Measurements from ENCODE around the gene TLN1.

Gene TLN1

DNA sequence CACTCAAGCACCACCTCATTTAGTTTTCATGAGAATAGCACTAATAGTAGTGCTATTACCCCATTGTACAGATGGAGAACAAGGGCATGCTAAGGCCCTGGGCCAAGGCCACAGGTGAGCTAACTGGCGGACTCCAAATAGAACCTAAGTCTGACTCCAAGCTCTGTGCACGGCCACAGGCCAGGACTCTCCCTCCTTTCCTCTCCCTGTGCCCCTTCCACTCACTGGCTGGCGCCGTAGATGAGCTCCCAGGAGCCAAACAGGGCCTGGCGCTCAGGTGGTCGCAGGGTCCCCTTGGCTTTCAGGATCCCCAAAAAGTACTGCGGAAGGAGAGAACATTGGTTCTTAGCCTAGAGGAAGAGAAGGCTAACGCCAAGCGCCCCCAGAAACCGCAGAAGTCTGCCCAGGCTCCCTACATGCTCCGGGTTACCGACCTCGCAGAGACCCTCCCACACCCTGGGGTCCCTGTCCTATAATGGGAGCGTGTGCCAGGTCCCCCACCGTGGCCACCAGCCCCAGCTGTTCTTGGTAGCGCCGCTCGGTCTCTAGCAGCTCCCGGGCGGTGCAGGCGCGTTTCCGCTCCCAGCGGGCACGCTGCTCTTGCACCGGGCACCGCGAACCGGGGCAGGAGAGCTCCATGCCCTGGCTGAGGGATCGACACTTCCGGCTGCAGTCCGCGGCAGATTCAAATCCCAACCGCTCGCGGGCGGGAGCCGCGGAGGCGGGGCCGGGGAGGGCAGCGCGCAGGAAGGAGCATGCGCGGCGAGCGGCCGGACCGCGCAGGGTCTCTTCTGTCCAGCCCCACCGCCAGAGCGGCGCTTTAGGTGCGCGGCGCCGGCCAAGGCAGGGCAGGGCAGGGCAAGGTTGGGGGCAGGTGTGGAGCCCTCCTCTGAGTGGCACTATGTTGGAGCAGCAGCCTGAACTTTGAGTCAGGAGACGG lies 67.2 kb downstream of the TLN1 start, which contains the start of gene ARHGEF39:
Gene ARHGEF39 (minus strand): TSS at position 665 of the 940 bp plus-strand sequence. CDS start 26 bp downstream, at position 639.
- DNase-seq (ENCODE audit: low spot score): peak; percentile 53

DNA sequence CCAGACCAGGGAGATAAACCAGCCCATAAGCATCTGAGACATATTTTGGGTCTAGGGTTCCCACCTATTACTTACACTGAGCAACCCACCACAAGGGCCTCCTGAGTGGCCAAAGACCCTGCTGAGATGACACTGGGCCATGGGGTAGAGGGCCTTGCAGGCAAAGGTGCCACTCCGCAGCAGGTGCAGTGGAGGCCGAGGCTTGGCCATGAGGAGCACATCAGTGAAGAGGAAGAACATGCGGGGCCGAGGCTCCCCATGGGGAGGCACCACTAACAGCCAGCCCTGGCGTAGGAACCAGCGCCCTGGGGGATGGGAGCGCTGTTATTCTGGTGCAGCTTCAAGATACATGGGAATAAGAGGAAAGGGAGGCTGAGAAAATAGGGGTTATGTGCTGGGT lies 69.6 kb downstream of the TLN1 start:
- DNase-seq (ENCODE audit: low spot score): no peak

DNA sequence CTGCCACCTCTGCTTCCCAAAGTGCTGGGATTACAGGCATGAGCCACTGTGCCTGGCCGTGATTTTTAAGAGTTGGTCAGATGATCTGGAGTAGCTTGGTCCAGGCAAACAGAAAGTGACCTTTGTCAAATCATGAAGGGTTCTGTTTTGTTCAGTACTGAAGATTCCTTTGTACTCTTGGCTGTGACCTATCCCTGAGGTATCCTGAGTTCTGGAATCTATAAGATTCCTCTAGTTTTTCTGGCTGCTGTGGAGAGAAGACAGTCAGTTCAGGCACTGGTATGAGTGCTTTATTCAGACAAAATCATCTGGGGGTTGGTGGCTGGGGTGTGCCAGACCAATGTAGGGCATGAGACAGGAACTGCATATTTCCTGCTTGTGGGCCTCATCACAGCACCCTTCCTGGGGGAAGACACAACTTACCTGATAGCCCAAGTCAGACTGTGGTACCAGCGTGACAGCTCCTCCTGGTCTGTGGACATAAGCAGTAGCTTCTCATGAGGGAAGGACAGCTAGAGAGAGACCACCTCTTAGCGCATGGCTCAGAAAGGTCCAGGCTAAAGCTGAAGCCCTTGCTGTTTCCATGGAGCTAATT lies 70.1 kb downstream of the TLN1 start:
- peak; percentile 60 for DNase-seq (ENCODE audit: low spot score)

DNA sequence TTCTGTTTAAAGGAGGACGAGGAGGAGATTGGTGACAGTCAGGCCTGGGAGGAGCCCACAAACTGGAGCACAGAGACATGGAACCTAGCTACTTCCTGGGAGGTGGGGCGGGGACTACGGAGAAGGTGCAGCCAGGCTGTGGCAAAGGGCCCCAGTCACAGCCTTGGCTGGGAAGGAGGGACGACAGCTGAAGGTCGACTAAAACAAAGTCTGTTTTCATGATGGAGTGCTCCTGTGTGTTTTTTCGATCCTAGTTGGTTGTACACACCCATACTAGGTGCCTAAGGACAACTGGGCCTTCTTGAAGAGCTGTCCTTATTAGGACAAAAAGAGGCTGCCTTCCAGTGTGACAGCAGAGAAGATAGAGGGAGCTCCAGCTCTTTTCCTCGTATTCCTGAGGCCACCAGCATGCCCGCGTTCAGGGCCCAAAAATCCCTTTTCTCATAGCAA lies 71.0 kb downstream of the TLN1 start:
- no peak for DNase-seq (ENCODE audit: low spot score)

DNA sequence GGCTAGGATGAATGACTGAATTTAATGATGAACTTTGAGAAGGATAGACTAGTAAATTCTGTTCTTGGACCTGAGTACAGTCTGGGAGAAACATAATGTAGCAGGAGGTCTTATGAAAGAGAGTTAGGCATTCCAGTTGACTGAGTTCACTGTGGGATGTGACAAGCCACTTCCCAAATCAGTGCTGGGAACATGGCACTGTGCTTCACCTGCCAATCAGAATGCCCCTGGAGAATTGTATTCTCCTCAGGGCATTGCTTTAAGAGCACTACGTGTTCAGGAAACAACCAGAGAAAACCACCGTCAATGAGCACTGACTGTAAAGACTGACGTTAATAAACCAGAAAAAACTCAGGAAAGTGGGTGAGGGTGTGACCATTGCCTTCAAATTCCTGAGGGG lies 72.7 kb downstream of the TLN1 start:
- no peak for DNase-seq (ENCODE audit: low spot score)

DNA sequence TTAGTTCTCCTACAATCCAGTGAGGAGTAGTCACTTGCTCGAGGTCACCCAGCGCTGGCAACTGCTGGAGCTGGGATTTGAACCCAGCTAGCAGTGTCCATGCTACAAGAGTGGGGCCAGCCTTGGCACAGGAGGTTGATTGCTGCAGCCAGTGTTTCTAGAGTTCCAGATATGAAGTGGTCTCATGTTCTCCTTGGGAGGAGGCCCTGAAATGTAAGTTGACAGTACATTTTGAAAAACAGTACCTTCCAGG lies 73.1 kb downstream of the TLN1 start:
- DNase-seq (ENCODE audit: low spot score): no peak

DNA sequence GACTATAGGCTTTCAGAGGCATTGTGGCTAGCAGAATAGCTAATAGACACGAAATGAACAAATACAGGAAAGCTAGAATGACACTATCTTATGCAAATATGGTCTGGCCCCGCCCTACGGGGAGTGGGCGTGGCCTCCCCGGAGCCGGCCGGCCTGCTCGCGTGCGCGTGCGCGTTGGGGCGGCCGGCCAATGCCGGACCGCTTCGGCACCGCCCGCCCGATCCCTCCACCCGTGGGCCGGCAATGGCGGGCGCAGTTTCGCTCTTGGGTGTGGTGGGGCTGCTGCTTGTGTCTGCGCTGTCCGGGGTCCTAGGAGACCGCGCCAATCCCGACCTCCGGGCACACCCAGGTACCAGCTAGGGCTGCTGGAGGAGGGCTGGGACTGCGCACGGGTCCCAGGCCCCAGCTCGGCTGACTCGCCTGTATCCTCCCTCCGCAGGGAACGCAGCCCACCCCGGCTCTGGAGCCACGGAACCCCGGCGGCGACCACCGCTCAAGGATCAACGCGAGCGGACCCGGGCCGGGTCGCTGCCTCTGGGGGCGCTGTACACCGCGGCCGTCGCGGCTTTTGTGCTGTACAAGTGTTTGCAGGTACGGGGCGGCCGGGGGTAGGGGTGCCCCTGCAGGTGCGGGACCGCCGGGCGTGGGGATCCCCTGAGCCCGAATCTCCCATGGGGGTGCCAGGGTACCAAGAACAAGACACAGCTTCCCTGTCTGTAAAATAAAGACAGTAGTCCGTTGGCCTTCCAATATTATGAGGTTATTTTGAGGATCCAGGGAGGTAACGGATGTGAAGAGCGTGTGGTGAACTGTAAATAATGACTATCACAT lies 73.6 kb downstream of the TLN1 start, which contains the start of gene CCDC107:
Gene CCDC107 (plus strand): TSS at position 156 of the 831 bp plus-strand sequence. CDS start 88 bp downstream, at position 244.
- DNase-seq (ENCODE audit: low spot score): peak; percentile 76

DNA sequence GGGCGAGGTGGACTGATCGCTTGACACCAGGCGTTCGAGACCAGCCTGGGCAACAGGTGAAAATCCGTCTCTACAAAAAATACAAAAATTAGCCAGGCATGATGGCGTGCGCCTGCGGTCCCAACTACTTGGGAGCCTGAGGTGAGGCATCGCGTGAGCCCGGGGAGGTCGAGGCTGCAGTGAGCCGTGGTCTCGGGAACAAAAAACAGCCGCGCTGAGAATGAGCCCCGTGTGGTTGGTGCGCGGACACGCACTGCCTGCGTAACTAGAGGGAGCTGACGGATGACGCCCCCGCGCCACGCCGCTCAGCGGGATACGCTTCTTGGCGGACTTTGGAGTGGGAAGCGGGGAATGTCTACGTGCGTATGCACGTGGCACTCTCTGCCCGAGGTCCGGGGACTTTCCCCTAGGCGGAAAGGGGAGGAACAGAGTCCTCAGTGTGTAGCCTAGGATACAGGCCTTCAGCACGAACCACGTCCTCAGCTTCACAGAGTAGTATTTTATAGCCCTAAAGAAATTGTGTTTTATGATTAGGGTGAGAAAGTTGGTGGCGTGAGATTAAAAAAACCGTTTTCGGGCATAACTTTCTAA lies 74.4 kb downstream of the TLN1 start, which contains the start of gene RMRP:
Gene RMRP (minus strand): TSS at position 474 of the 591 bp plus-strand sequence.
- peak; percentile 91 for DNase-seq (ENCODE audit: low spot score)

DNA sequence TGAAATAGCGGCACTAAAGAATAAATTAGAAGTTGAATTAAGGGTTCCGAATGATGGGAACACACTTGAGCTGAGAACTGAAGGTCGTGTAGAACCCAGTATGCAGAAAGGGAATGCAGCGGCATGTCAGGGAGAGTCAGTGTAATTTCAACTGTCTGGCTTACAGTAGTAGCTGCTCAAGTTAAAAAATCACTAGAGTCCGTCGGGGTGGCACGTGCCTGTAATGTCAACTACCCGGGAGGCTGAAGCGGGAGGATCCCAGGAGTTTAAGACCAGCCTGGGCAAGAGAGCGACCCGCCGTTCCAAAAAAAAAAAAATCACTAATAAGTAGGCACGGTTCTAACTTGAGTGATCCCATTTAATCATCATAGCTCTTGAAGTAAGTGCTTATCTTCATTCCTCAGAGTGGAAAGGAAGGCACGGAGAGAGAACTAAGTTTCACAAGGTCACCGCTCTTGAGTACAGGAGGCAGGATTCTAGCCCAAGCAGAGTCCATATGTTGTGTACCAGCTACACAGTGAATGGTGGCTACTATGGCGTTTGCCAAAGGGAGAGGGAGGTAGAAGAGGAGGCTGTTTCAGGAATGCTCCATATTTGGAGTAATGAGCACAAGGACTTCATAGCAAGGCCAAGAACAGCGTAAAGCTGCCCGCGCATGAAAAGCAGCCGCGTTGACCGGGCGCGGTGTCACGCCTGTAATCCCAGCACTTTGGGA lies 75.0 kb downstream of the TLN1 start:
- DNase-seq (ENCODE audit: low spot score): no peak

DNA sequence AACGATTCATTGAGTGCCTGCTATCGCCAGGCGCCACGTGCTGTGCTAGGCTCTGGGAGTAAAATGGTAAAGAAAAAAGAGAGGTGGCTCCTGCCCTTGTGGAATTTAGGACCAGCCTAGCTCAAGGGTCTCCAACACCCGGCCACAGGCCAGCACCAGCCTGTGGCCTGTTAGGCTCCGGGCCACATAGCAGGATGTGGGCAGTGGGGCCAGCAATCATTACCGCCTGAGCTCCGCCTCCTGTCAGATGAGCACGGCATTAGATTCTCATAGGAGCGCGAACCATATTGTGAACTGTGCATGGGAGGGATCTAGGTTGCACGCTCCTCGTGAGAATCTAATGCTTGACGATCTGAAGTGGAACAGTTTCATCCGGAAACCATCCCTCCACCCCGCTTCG lies 75.6 kb downstream of the TLN1 start:
- no peak for DNase-seq (ENCODE audit: low spot score)

DNA sequence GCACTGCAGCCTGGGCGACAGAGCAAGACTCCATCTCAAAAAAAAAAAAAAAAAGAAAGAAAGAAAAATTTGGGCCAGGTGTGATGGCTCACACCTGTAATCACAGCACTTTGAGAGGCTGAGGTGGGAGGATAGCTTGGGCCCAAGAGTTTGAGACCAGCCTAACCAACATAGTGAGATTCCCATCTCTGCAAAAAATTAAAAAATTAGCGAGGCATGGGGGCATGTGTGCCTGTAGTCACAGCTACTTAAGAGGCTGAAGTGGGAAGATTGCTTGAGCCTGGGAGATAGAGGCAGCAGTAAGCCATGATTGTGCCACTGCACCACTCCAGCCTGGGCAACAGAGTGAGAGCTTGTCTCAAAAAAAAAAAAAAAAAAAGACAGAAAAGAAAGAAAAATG lies 78.4 kb downstream of the TLN1 start:
- DNase-seq (ENCODE audit: low spot score): no peak

DNA sequence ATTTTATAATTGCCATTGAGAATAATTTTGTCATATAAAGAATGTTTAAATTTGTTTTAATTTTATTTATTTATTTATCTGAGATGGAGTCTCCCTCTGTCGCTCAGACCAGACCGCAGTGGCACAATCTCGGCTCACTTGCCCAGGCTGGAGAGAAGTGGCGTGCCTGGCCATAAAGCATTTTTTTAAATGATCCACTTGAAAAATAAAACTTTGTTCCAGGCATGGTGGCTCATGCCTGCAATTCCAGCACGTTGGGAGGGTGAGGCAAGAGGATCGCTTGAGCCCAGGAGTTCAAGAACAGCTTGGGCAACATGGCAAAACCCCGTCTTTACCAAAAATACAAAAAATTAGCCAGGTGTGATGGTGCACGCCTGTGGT lies 79.2 kb downstream of the TLN1 start:
- DNase-seq (ENCODE audit: low spot score): no peak

DNA sequence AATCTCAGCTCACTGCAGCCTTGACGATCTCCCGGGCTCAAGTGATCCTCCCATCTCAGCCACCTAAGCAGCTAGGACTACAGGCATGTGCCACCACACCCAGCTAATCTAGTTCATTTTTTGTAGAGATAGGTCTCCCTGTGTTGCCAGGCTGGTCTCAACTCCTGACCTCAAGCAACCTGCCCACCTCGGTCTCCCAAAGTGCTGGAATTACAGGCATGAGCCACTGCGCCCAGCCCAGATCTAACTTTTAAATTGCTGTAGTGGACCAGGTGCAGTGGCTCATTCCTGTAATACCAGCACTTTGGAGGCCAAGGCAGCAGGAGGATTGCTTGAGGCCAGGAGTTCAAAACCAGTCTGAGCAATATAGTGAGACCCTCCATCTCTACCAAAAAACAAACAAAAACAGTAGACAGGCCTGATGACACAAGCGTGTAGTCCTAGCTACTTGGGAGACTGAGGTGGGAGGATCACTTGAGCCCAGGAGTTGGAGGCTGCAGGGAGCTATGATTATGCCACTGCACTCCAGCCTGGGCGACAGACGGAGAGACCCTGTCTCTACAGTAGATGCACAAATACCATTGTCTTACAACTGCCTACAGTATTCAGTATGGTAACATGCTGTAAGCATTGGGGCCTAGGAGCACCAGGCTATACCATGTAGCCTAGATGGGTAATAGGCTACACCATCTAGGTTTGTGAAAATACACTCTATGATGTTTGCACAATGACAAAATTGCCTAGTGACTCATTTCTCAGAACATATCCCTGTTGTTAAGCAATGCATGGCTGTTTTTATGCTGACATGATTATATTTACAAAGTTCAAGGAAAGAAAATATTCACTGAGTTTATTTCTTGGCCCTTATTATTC lies 79.8 kb downstream of the TLN1 start:
- no peak for DNase-seq (ENCODE audit: low spot score)

DNA sequence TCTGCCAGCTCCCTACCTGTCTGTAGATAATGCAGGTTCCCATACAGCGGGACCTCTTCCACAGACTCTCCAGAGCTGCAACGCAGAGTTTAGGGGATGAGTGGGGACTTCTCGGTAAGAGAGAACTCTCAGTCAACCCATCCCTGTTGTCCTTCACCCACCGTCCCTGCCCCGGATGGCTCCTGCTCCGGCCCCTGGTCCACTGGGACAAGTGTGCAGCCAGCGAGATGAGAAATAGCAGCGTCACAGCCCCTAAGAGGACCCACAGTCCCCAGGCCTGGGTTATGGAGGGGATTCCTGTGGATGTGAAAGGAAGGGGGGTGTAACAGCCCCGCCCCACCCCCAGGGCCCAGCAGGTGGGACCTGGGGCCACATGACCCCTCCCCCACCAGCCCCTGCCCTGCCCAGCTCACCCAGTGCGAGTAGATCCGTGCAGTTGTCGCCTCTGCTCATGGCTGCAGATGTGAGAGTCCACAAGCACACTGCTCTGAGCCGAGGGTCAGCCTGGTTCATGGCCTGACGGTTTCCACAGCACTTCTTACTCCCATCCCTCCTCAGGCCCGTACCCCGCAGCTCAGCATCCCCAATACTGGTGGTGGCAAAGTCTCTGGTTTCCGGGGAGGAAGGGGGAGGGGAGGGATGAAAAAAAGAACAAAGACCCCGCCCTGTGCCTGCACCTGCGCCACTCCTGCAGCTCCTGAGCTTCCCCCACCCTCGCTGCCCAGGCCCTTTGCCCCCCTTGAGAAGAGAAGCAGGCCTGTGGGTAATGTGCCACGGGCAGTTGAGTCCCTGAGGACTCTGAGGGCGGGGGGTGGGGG lies 81.4 kb downstream of the TLN1 start, which contains the start of gene SIT1:
Gene SIT1 (minus strand): TSS at position 591 of the 818 bp plus-strand sequence. CDS start 78 bp downstream, at position 513.
- peak; percentile 55 for DNase-seq (ENCODE audit: low spot score)

DNA sequence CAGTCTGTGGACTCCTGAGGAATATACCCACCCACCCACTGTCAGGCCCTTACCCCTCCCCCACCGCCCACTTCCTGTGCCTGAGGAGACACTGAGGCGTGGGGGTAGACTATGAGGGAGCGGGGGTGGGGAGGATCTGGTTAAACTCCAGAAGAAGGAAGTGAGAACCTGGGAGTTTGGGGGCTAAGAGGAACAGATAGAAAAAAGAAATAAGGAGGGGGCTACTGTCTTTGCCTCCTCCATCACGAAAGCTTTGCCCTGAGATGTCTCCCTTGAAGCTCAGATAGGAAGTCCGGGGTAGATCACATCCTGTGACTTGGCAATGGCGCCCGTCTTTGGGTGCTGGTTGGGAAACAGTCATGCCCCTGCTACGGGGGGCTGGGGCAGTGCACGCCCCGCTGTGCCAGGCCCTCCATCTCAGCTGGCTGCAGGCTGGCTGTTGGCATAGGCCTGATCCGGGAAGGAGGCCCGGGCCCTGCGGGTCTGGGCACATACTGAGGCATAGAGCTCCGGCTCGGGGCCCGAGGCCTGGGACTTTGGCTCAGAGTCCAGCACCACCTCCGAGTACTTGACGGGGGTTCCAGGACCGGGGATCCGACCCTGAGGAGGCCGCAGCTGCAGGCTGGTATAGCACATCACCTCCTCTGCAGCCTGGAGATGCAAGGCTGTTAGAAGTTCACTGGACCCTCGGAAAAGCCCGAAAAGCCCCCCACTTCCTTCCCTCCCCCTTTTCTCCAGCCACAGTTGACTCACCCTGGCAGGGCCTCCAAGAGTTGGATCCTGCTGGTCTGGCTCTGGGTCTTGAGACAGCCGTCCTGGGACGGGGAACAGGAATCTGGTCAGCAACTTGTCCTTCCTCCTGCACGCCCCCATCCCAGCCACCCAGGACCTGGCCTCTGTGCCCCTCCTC lies 82.3 kb downstream of the TLN1 start:
- DNase-seq (ENCODE audit: low spot score): peak; percentile 43

Data from CD4-positive, alpha-beta T cell treated with Interleukin-6 at 100 ng/mL for 8 hours (primary cell).